Uterus (tissue), 4 donors: ENCODE data around the gene ALG12. TPM values are rescaled to one million over a fixed set of nuclear protein-coding genes. Genes with fewer than 3 reads are reported as not detected.

ENCODE experiments used
- DNase-seq, 2 donors: peaks; one replicate each; pipeline ENCODE4 v3.0.0-alpha.2; 2019 to 2020
- H3K27ac ChIP-seq, 2 donors: fragments of 200-600 bp; sonication (generic); 1 replicate in 1 of 2; 2 replicates in 1 of 2; pipeline ENCODE4 v1.5.1; 2016 to 2018
- H3K27me3 ChIP-seq, 2 donors: fragments of 200-600 bp; sonication (generic); one replicate each; pipeline ENCODE4 v1.5.1; 2018 to 2019; ENCODE audit warnings: control low read depth in 1 of 2
- H3K36me3 ChIP-seq, 2 donors: fragments of 200-600 bp; sonication (generic); one replicate each; pipeline ENCODE4 v1.5.1; 2019; ENCODE audit warnings: control low read depth in 1 of 2
- H3K4me1 ChIP-seq, 2 donors: fragments of 200-600 bp; sonication (generic); one replicate each; pipeline ENCODE4 v1.5.1; 2018 to 2019; ENCODE audit warnings: control low read depth in 1 of 2
- H3K4me3 ChIP-seq, 2 donors: fragments of 200-600 bp; sonication (generic); 1 replicate in 1 of 2; 2 replicates in 1 of 2; pipeline ENCODE4 v1.5.1; 2018 to 2019; ENCODE audit warnings: mild to moderate bottlenecking in 1 of 2
- H3K9me3 ChIP-seq, 2 donors: fragments of 200-600 bp; sonication (generic); one replicate each; pipeline ENCODE4 v1.5.1; 2019; ENCODE audit warnings: control low read depth in 1 of 2
- POLR2A ChIP-seq, 2 donors: fragments of 450-650 bp; IDR thresholded peaks; one replicate each; pipeline ENCODE4 v1.6.1; 2016; ENCODE audit warnings: antibody characterized with exemption in 2 of 2, mild to moderate bottlenecking in 1 of 2, moderate library complexity in 1 of 2
- intact Hi-C: fragments of 100-400 bp; cut with DNase I; formaldehyde crosslinking; loops from one replicate; pipeline ENCODE4 v1.15.1; 2023; ENCODE audit warnings: low total_unique reads
- total RNA-seq, 4 donors: library from RNA; depleted of rRNA in 3 of 4; stranded (reverse); fragments of >200 nt in 3 of 4; gene quantifications; one replicate each; pipeline versions ENCODE4 v1.1.0 to v1.2.4, GENCODE V29; 2014 to 2023
- TF ChIP-seq, protein P1 (sequence below), 4 experiments: fragments of 200-600 bp in 2 of 4; fragments of 450-650 bp in 2 of 4; sonication (generic) in 2 of 4; IDR thresholded peaks; one replicate each; pipeline ENCODE4 v1.5.1; 2016 to 2019; ENCODE audit warnings: antibody characterized with exemption in 4 of 4, mild to moderate bottlenecking in 2 of 4, moderate library complexity in 1 of 4
- donor health status: DM: yes; HTN: yes; CAD: no.

Gene ALG12
- total RNA-seq, 4 donors from 2014 or later: 11.8 to 22.5 (median 18.3) TPM

- DNase-seq: no peak
- peaks cover 0 to 34% of the 10 kb centered on the region in 2 donors for H3K9me3 ChIP-seq
- no peak overlapping the region for H3K27ac ChIP-seq
- H3K36me3 ChIP-seq: no peaks in the 10 kb centered on the region
- H3K4me3 ChIP-seq: no peak overlapping the region
- TF ChIP-seq, protein P1, sequence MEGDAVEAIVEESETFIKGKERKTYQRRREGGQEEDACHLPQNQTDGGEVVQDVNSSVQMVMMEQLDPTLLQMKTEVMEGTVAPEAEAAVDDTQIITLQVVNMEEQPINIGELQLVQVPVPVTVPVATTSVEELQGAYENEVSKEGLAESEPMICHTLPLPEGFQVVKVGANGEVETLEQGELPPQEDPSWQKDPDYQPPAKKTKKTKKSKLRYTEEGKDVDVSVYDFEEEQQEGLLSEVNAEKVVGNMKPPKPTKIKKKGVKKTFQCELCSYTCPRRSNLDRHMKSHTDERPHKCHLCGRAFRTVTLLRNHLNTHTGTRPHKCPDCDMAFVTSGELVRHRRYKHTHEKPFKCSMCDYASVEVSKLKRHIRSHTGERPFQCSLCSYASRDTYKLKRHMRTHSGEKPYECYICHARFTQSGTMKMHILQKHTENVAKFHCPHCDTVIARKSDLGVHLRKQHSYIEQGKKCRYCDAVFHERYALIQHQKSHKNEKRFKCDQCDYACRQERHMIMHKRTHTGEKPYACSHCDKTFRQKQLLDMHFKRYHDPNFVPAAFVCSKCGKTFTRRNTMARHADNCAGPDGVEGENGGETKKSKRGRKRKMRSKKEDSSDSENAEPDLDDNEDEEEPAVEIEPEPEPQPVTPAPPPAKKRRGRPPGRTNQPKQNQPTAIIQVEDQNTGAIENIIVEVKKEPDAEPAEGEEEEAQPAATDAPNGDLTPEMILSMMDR (IDR thresholded peaks at IDR 0.05): no peak
- no peak for TF ChIP-seq POLR2A (IDR thresholded peaks at IDR 0.05)
- intact Hi-C loops: no loop called here
- no peaks in the 10 kb centered on the region for H3K4me1 ChIP-seq
- H3K27me3 ChIP-seq: no peaks in the 10 kb centered on the region
Observed at GRCh38 chr22:49866646-49867045, 51.6 kb downstream of the ALG12 start.

- peaks cover 0 to 34% of the 10 kb centered on the region in 2 donors for H3K9me3 ChIP-seq
- DNase-seq: no peak
- H3K27me3 ChIP-seq: no peaks in the 10 kb centered on the region
- H3K4me1 ChIP-seq: no peaks in the 10 kb centered on the region
- H3K36me3 ChIP-seq: no peaks in the 10 kb centered on the region
- intact Hi-C loops: no loop called here
- no peak overlapping the region for H3K4me3 ChIP-seq
- TF ChIP-seq POLR2A (IDR thresholded peaks at IDR 0.05): no peak
- TF ChIP-seq, protein P1 (IDR thresholded peaks at IDR 0.05): no peak
- no peak overlapping the region for H3K27ac ChIP-seq
Observed at GRCh38 chr22:49866134-49866533, 52.1 kb downstream of the ALG12 start.

GRCh38 chr22:49865156-49865555 is 53.1 kb downstream of the ALG12 start:
- Histone ChIP-seq H3K27ac (no peak overlapping the region), H3K4me1 (no peaks in the 10 kb centered on the region), H3K9me3 (peaks cover 0 to 34% of the 10 kb centered on the region in 2 donors), H3K4me3 (no peak overlapping the region), H3K36me3 (no peaks in the 10 kb centered on the region), H3K27me3 (no peaks in the 10 kb centered on the region)
- no peak for DNase-seq
- intact Hi-C loops: no loop called here
- TF ChIP-seq, protein P1 (IDR thresholded peaks at IDR 0.05): no peak
- TF ChIP-seq POLR2A (IDR thresholded peaks at IDR 0.05): no peak

GRCh38 chr22:49863931-49864330 is 54.3 kb downstream of the ALG12 start:
- TF ChIP-seq, protein P1 (IDR thresholded peaks at IDR 0.05): no peak
- no peak for TF ChIP-seq POLR2A (IDR thresholded peaks at IDR 0.05)
- Histone ChIP-seq H3K27ac (no peak overlapping the region), H3K36me3 (no peaks in the 10 kb centered on the region), H3K4me1 (no peaks in the 10 kb centered on the region), H3K4me3 (no peak overlapping the region), H3K9me3 (peaks cover 0 to 25% of the 10 kb centered on the region in 2 donors), H3K27me3 (no peaks in the 10 kb centered on the region)
- no peak for DNase-seq
- intact Hi-C loops: no loop called here

GRCh38 chr22:49862496-49862776 is 55.8 kb downstream of the ALG12 start:
- H3K27ac ChIP-seq: no peak overlapping the region
- no peaks in the 10 kb centered on the region for H3K4me1 ChIP-seq
- H3K4me3 ChIP-seq: no peak overlapping the region
- no peak for TF ChIP-seq POLR2A (IDR thresholded peaks at IDR 0.05)
- TF ChIP-seq, protein P1 (IDR thresholded peaks at IDR 0.05): no peak
- no peaks in the 10 kb centered on the region for H3K36me3 ChIP-seq
- intact Hi-C loops: no loop called here
- no peak for DNase-seq
- no peaks in the 10 kb centered on the region for H3K27me3 ChIP-seq
- peaks cover 0 to 17% of the 10 kb centered on the region in 2 donors for H3K9me3 ChIP-seq
